GM12878 (cell line): ENCODE data around the gene LGALS3BP. TPM values are rescaled to one million over a fixed set of nuclear protein-coding genes. Genes with fewer than 3 reads are reported as not detected.

ENCODE experiments used
- ATAC-seq: fragments of 200-7000 bp; cut with Tn5 transposase; 3 replicates; pipeline ENCODE4 v1.9.1; 2020; ENCODE audit warnings: mild to moderate bottlenecking, moderate library complexity
- BruUV-seq: library from RNA; stranded (reverse); fragments of 400-500 nt; replicated peaks from 2 replicates; lab custom pipeline; 2021; lab: Mats Ljungman, UMichigan
- CTCF ChIA-PET: fragments of 300-600 bp; sonication (Branson Sonifier 250); formaldehyde crosslinking; extraction: SDS; loops from one replicate; lab custom pipeline; 2021; ENCODE audit warnings: inconsistent platforms; lab: Yijun Ruan, JAX
- POLR2A ChIA-PET: fragments of 350-600 bp; formaldehyde crosslinking; extraction: SDS; loops from one replicate; lab custom pipeline; 2021; ENCODE audit warnings: inconsistent platforms; lab: Charles Lee
- RAD21 ChIA-PET: fragments of 300-600 bp; sonication (Branson Sonifier 250); formaldehyde crosslinking; loops from one replicate; lab custom pipeline; 2023; ENCODE audit warnings: antibody characterized with exemption; ENCODE audit not compliant: unreplicated experiment; lab: Charles Lee
- SMC1A ChIA-PET: fragments of 300-600 bp; sonication (Branson Sonifier 250); formaldehyde crosslinking; loops from one replicate; lab custom pipeline; 2023; ENCODE audit not compliant: unreplicated experiment, uncharacterized antibody; lab: Charles Lee
- DNase-seq: peaks from one replicate; pipeline ENCODE4 v3.0.0-alpha.2; 2011; ENCODE audit warnings: low read depth, low spot score
- FAIRE-seq: peaks from 3 replicates; lab custom pipeline; 2011; peaks lifted over from hg19 to GRCh38; lab: Jason Lieb, UNC
- H2AFZ ChIP-seq: 2 replicates; pipeline ENCODE4 v1.6.0; 2011; ENCODE audit warnings: low read depth, low read length, control low read depth; ENCODE audit not compliant: control insufficient read depth
- H3K27ac ChIP-seq: 2 replicates; pipeline ENCODE4 v1.5.1; 2011; ENCODE audit warnings: control low read depth; ENCODE audit not compliant: control insufficient read depth, insufficient read depth
- H3K27me3 ChIP-seq, 2 experiments: replicated peaks in 1 of 2; 2 replicates each; pipeline versions ENCODE4 v1.6.0 to v1.6.1; 2011; ENCODE audit warnings: low read length in 1 of 2; ENCODE audit not compliant: control insufficient read depth in 2 of 2, insufficient read depth in 2 of 2
- H3K36me3 ChIP-seq, 2 experiments: 2 replicates each; pipeline ENCODE4 v1.5.1; 2011; ENCODE audit warnings: low read length in 1 of 2; ENCODE audit not compliant: control insufficient read depth in 2 of 2, insufficient read depth in 2 of 2
- H3K4me1 ChIP-seq: 2 replicates; pipeline ENCODE4 v1.6.1; 2011; ENCODE audit warnings: mild to moderate bottlenecking, low read length, moderate library complexity, mixed read lengths; ENCODE audit not compliant: control insufficient read depth, insufficient read depth
- H3K4me2 ChIP-seq: 2 replicates; pipeline ENCODE4 v1.6.0; 2011; ENCODE audit warnings: control low read depth; ENCODE audit not compliant: control insufficient read depth, insufficient read depth
- H3K4me3 ChIP-seq: fragments of 200-600 bp; sonication (generic); 2 replicates; pipeline ENCODE4 v1.5.1; 2016
- H3K79me2 ChIP-seq: 2 replicates; pipeline ENCODE4 v1.6.0; 2011; ENCODE audit warnings: low read length; ENCODE audit not compliant: control insufficient read depth, insufficient read depth
- H3K9ac ChIP-seq: 2 replicates; pipeline ENCODE4 v1.8.0; 2011; ENCODE audit warnings: low read length, control low read depth, mixed read lengths; ENCODE audit not compliant: control insufficient read depth, insufficient read depth
- H3K9me3 ChIP-seq: replicated peaks from 3 replicates; pipeline ENCODE4 v1.5.1; 2011; ENCODE audit warnings: mild to moderate bottlenecking, low read length; ENCODE audit not compliant: control insufficient read depth, insufficient read depth
- H4K20me1 ChIP-seq: 2 replicates; pipeline ENCODE4 v1.6.0; 2011; ENCODE audit not compliant: control insufficient read depth, insufficient read depth
- BACH1 ChIP-seq: fragments of 450-650 bp; IDR thresholded peaks from 2 replicates; pipeline ENCODE4 v1.6.1; 2017; ENCODE audit warnings: mild to moderate bottlenecking, borderline replicate concordance
- JUNB ChIP-seq: IDR thresholded peaks from 2 replicates; pipeline ENCODE4 v1.6.1; 2016; ENCODE audit warnings: antibody characterized with exemption, mild to moderate bottlenecking
- MYC ChIP-seq: IDR thresholded peaks from 2 replicates; pipeline ENCODE4 v1.6.1; 2011; ENCODE audit warnings: mild to moderate bottlenecking, low read length, moderate library complexity, inconsistent platforms; ENCODE audit not compliant: insufficient read depth, insufficient replicate concordance, insufficient read length, severe bottlenecking
- NFXL1 ChIP-seq: fragments of 450-650 bp; IDR thresholded peaks from 2 replicates; pipeline ENCODE4 v1.6.1; 2017; ENCODE audit warnings: antibody characterized with exemption, mild to moderate bottlenecking, borderline replicate concordance
- PAX5 ChIP-seq: IDR thresholded peaks from 2 replicates; pipeline ENCODE4 v1.6.1; 2011; ENCODE audit warnings: low read depth, low read length, borderline replicate concordance
- TCF7 ChIP-seq: IDR thresholded peaks from 2 replicates; pipeline ENCODE4 v1.6.1; 2014; ENCODE audit warnings: antibody characterized with exemption, borderline replicate concordance
- ZNF24 ChIP-seq: fragments of 450-650 bp; IDR thresholded peaks from 2 replicates; pipeline ENCODE4 v1.6.1; 2017; ENCODE audit warnings: antibody characterized with exemption, mild to moderate bottlenecking
- ZNF592 ChIP-seq: fragments of 450-650 bp; IDR thresholded peaks from 2 replicates; pipeline ENCODE4 v1.6.1; 2017; ENCODE audit warnings: mild to moderate bottlenecking, moderate library complexity
- ZSCAN29 ChIP-seq: fragments of 450-650 bp; IDR thresholded peaks from 2 replicates; pipeline ENCODE4 v1.6.1; 2017; ENCODE audit warnings: mild to moderate bottlenecking, moderate library complexity
- WGBS: methylation state at CpG from one replicate; pipeline ENCODE4 v1.1.6; 2016; ENCODE audit warnings: low lambda C conversion rate; ENCODE audit not compliant: insufficient replicate concordance, insufficient coverage; ENCODE audit errors: missing lambda C conversion rate; 5-methylcytosine and 5-hydroxymethylcytosine counted together
- in situ Hi-C: fragments of 300-500 bp; cut with MboI; formaldehyde crosslinking; loops from 9 replicates; pipeline ENCODE4 v1.14.3; 2018; ENCODE audit warnings: mixed read lengths
- intact Hi-C: fragments of 100-400 bp; cut with micrococcal nuclease; formaldehyde crosslinking; loops from one replicate; pipeline ENCODE4 v1.14.2; 2022; ENCODE audit not compliant: unreplicated experiment
- polyA plus RNA-seq, 11 experiments: library from polyadenylated mRNA; depleted of rRNA in 4 of 11; unstranded in 6 of 11; stranded (reverse) in 5 of 11; fragments of >200 nt; fragmentation: Nextera tagmentation in 4 of 11; fragmentation: Illumina TruSeq in 1 of 11; extraction: Ambion mirVana in 4 of 11; extraction: Trizol in 1 of 11; gene quantifications; 1 replicate in 1 of 11; 2 replicates in 10 of 11; pipeline versions ENCODE4 v1.2.1 to v1.2.3, GENCODE V29; 2011 to 2016; ENCODE audit warnings: inconsistent platforms in 2 of 11, missing spikeins in 2 of 11, low read depth in 1 of 11
- total RNA-seq, 4 experiments: library from RNA; depleted of rRNA in 3 of 4; stranded (reverse); fragments of >200 nt in 3 of 4; fragmentation: Illumina TruSeq in 1 of 4; extraction: Trizol in 1 of 4; gene quantifications; 2 replicates each; pipeline versions ENCODE4 v1.2.1 to v1.2.3, GENCODE V29; 2013 to 2021
- TF ChIP-seq, protein P1 (sequence below): IDR thresholded peaks from 2 replicates; pipeline ENCODE4 v1.6.1; 2012; ENCODE audit warnings: improper control_type of control experiment, low read depth, low read length; ENCODE audit not compliant: insufficient replicate concordance
- TF ChIP-seq, protein P2 (sequence below): IDR thresholded peaks from 2 replicates; pipeline ENCODE4 v1.6.1; 2012; ENCODE audit warnings: mild to moderate bottlenecking, low read depth, low read length

Gene LGALS3BP
- total and polyA plus RNA-seq, 10 of the 15 experiments (the other 5 are each of a cell fraction or from before 2014, with no cell fraction given), result 0.52 to 5.2 (median 1.9) TPM

DNA sequence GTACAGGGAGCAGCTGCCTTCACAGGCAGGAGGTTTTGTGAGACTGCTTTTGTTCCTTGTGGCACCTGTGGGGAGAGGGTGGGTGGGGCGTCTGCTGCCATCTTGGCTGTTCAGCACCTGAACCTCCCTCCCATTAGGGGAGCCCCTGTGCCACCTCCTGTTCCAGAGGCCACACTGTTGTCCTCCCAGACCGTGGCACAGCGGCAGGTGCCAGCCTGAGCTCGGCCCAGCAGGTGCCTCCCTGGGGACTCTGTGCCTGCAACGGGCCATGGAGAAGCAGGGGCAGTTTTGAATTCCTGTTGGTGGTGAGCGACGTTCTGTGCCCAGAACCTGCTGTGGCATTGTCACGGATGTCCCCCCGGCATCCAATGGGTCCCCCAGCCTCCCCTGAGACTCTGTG is 9.9 kb downstream of the LGALS3BP start:
- H3K36me3 ChIP-seq, result no peaks in the 10 kb centered on the region
- no peaks in the 10 kb centered on the region for H3K79me2 ChIP-seq
- no peak overlapping the region for H3K9ac ChIP-seq
- no peaks in the 10 kb centered on the region for H3K9me3 ChIP-seq
- no peak overlapping the region for H3K4me2 ChIP-seq
- SMC1A ChIA-PET, result no interaction called here
- H3K27ac ChIP-seq, result no peak overlapping the region
- no TSS peak for BruUV-seq
- H3K4me1 ChIP-seq, result peaks cover 6% of the 10 kb centered on the region
- no peak overlapping the region for H3K4me3 ChIP-seq
- RAD21 ChIA-PET, result interaction anchor here (0.6 kb wide), 1 partner anchor 48 kb away, joined by 3 read pairs; no protein-coding TSS in a partner anchor
- no peak for ATAC-seq
- no peaks in the 10 kb centered on the region; the same call in 1 of the 2 replicates for H4K20me1 ChIP-seq
- POLR2A ChIA-PET, result no interaction called here
- FAIRE-seq, result no peak
- 3% methylated on average over 9 of the region's 9 CpGs for WGBS
- no peaks in the 10 kb centered on the region for H3K27me3 ChIP-seq
- intact Hi-C loops, result no loop called here
- no peak overlapping the region for H2AFZ ChIP-seq
- DNase-seq, result no peak
- CTCF ChIA-PET, result interaction anchor here (1.1 to 1.4 kb wide), 2 partner anchors 22 to 99 kb away, joined by 3 read pairs; no protein-coding TSS in a partner anchor
- in situ Hi-C loops, result loop anchor here (5.0 kb wide), 1 partner anchor 108 kb away; no protein-coding TSS in a partner anchor
- TF ChIP-seq ZNF24 (no peak), ZNF592 (no peak), BACH1 (no peak), ZSCAN29 (no peak), NFXL1 (no peak), PAX5 (no peak), JUNB (no peak), TCF7 (no peak), MYC (no peak)
- TF ChIP-seq, protein P1, sequence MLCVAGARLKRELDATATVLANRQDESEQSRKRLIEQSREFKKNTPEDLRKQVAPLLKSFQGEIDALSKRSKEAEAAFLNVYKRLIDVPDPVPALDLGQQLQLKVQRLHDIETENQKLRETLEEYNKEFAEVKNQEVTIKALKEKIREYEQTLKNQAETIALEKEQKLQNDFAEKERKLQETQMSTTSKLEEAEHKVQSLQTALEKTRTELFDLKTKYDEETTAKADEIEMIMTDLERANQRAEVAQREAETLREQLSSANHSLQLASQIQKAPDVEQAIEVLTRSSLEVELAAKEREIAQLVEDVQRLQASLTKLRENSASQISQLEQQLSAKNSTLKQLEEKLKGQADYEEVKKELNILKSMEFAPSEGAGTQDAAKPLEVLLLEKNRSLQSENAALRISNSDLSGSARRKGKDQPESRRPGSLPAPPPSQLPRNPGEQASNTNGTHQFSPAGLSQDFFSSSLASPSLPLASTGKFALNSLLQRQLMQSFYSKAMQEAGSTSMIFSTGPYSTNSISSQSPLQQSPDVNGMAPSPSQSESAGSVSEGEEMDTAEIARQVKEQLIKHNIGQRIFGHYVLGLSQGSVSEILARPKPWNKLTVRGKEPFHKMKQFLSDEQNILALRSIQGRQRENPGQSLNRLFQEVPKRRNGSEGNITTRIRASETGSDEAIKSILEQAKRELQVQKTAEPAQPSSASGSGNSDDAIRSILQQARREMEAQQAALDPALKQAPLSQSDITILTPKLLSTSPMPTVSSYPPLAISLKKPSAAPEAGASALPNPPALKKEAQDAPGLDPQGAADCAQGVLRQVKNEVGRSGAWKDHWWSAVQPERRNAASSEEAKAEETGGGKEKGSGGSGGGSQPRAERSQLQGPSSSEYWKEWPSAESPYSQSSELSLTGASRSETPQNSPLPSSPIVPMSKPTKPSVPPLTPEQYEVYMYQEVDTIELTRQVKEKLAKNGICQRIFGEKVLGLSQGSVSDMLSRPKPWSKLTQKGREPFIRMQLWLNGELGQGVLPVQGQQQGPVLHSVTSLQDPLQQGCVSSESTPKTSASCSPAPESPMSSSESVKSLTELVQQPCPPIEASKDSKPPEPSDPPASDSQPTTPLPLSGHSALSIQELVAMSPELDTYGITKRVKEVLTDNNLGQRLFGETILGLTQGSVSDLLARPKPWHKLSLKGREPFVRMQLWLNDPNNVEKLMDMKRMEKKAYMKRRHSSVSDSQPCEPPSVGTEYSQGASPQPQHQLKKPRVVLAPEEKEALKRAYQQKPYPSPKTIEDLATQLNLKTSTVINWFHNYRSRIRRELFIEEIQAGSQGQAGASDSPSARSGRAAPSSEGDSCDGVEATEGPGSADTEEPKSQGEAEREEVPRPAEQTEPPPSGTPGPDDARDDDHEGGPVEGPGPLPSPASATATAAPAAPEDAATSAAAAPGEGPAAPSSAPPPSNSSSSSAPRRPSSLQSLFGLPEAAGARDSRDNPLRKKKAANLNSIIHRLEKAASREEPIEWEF, result no peak
- TF ChIP-seq, protein P2, sequence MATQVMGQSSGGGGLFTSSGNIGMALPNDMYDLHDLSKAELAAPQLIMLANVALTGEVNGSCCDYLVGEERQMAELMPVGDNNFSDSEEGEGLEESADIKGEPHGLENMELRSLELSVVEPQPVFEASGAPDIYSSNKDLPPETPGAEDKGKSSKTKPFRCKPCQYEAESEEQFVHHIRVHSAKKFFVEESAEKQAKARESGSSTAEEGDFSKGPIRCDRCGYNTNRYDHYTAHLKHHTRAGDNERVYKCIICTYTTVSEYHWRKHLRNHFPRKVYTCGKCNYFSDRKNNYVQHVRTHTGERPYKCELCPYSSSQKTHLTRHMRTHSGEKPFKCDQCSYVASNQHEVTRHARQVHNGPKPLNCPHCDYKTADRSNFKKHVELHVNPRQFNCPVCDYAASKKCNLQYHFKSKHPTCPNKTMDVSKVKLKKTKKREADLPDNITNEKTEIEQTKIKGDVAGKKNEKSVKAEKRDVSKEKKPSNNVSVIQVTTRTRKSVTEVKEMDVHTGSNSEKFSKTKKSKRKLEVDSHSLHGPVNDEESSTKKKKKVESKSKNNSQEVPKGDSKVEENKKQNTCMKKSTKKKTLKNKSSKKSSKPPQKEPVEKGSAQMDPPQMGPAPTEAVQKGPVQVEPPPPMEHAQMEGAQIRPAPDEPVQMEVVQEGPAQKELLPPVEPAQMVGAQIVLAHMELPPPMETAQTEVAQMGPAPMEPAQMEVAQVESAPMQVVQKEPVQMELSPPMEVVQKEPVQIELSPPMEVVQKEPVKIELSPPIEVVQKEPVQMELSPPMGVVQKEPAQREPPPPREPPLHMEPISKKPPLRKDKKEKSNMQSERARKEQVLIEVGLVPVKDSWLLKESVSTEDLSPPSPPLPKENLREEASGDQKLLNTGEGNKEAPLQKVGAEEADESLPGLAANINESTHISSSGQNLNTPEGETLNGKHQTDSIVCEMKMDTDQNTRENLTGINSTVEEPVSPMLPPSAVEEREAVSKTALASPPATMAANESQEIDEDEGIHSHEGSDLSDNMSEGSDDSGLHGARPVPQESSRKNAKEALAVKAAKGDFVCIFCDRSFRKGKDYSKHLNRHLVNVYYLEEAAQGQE, result no peak
